NCI-H446 treated with DMSO at 0.1 percent for 48 hours (cell line): ENCODE results near the gene TMEM178B.
"Not testable (repeated sequence)": the region's sequence is repeated elsewhere in the genome, so short reads cannot be mapped to it uniquely, and the experiment has no call there.

Experiments used
- DNase-seq: peaks from one replicate; lab custom pipeline; 2025; lab: John Stamatoyannopoulos, UW

TMEM178B gene

DNA sequence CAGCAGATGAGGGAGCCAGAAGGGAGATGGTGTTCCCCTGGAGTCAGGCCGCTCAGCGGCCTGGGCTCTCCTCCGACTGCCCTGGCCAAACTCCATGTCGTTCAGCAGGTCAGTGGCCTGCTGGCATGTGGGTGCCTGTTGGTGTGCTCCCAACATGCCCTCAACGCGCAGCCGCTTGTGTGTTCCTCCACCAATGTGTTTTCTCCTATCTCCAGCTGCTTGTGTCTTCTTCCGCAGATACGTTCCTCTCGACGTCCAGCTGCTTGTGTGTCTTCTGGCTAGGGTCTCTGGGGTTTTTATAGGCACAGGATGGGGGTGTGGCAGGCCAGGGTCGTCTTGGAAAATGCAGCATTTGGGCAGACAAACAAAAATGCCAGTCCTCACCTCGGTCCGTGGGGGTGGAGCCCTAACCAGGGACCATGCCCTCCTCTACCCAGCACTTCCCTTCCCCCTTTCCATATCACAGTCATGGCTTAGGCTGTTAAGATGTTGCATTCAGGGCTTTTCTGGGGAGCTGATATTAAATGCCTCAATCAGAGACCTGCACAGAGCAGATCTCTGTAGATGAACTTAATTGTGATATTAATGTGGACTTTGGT lies 111.6 kb downstream of the TMEM178B start:
- no peak for DNase-seq

- DNase-seq, result no peak
These were observed 115.4 kb downstream of the TMEM178B start for GRCh38 chr7:141189231-141189630.

- DNase-seq, result no peak
These were observed 116.6 kb downstream of the TMEM178B start for GRCh38 chr7:141190495-141190894.

DNA sequence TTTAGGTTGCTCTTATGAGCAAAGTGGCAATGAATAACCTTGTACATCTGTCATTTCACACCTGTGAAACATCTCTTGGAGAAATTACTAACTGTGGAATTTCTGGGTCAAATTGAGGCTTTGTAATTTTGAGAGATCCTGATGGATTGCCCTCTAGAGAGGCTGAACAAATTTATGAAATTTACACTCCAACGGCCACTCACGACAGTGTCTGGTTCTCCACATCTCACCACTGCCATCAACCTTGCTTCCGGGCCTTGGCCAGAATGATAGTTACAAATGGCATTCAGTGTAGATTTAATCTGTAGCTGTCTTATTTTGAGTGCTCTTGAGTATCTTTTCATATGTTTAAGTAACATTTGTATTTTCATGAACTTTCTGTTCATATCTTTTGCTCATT lies 117.4 kb downstream of the TMEM178B start:
- no peak for DNase-seq

GRCh38 chr7:141193066-141193465 lies 119.2 kb downstream of the TMEM178B start:
- no peak for DNase-seq

GRCh38 chr7:141195722-141196121 lies 121.9 kb downstream of the TMEM178B start:
- DNase-seq, result not testable (repeated sequence)

- DNase-seq, result no peak
These were observed 124.5 kb downstream of the TMEM178B start for GRCh38 chr7:141198194-141198958.

GRCh38 chr7:141200191-141201108 lies 126.6 kb downstream of the TMEM178B start:
- DNase-seq, result peak; percentile 77

- no peak for DNase-seq
These were observed 127.5 kb downstream of the TMEM178B start for GRCh38 chr7:141201145-141201885.

GRCh38 chr7:141202535-141202934 lies 128.7 kb downstream of the TMEM178B start:
- DNase-seq, result no peak

GRCh38 chr7:141203177-141203576 lies 129.3 kb downstream of the TMEM178B start:
- no peak for DNase-seq

DNA sequence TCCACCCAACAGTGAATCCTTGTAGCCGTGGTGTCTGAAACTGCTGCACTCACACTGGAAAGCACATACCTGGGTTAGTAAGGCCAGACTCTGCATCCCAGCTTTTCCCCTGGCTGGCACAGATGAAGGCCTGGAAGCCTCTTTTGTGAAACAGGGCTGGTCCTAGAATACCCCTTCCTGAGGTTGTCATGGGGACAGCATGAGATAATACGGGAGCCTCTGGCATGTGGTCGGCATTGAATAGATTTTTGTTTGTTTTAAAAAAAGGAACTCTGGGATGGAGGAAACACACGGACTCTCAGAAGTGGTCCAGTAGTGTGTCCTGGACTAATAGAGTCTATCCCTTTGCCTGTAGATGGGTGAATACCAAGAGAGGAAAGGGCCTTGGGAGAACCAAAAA lies 129.7 kb downstream of the TMEM178B start:
- no peak for DNase-seq

GRCh38 chr7:141207661-141208060 lies 133.8 kb downstream of the TMEM178B start:
- no peak for DNase-seq

DNA sequence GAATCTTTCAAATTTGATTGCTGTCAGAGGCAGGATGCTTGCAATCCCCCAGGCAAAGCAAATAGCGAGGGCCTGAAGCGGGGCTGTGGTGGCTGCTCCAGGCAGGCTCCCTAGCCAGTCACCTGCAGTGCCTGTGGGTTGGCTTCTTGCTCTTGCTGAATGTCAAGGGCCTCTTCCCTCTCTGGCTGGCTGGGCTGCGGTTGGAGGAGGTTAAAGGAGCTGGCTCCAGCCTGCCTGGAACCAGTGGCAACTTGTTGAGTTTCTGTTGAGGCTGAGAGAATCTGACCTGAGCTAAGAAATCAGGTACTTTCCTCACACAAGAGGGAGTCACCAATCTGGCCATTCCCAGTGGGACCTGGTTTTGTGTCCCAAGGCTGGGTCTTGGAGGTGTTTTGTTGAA lies 134.7 kb downstream of the TMEM178B start:
- DNase-seq, result no peak

- DNase-seq, result no peak
These were observed 135.6 kb downstream of the TMEM178B start for GRCh38 chr7:141209454-141209853.

DNA sequence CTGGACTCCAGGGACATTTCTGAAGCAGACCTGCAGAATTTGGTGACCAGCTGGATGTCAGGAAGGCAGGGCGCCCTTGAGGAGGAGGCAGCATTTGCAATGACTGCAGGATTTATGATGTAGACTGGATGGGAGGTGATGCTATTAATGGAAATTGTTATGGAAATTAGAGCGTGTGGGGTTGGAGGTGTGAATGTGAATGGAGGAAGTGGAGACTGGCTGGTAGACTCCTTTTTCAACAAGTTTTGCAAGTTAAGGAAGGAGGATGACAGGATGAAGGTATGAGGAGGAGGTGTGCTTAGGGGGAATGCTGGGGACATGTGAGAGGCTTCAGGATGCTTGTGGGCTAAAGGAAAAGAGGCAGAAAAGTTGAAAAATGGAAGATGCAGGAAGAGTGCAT lies 137.0 kb downstream of the TMEM178B start:
- DNase-seq, result no peak

DNA sequence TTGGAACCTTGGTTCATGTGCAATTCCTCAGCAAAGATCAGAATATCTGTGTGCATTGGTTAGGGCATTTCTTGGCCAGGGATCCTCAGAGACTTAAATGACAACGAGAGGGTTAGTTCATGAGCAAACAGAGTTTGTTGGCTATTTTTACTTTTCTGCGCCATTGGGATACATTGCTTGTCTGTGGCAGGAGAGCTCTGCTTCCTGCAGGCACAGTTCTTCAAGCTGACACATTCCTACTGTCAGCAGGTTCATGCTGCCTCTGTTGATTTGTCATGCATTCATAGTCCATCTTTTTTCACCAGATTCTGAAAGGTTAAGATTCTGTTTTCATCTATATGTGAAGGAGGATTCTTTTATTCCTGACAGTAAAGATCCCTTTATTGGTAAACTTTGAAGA lies 139.4 kb downstream of the TMEM178B start:
- DNase-seq, result no peak

DNA sequence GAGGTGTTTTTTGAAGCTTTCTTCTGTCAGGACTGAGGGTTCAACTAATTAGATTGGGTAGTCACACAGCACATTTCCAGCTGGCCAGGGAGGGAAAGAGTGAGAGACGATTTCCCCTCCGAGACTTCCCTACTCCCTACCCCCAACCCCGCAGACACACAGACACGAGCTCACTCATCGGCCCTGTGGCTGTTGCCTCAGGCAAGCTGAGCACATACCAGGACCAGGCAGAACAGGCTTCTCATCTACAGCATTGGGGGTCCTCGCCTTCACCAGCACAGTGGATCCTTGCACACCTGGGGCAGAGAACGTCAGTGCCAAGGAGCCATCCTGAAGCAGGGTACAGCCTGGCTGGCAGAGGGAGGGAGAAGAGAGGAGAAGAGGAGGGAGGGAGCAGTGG lies 144.1 kb downstream of the TMEM178B start:
- DNase-seq, result no peak

- no peak for DNase-seq
These were observed 145.1 kb downstream of the TMEM178B start for GRCh38 chr7:141218941-141219340.

DNA sequence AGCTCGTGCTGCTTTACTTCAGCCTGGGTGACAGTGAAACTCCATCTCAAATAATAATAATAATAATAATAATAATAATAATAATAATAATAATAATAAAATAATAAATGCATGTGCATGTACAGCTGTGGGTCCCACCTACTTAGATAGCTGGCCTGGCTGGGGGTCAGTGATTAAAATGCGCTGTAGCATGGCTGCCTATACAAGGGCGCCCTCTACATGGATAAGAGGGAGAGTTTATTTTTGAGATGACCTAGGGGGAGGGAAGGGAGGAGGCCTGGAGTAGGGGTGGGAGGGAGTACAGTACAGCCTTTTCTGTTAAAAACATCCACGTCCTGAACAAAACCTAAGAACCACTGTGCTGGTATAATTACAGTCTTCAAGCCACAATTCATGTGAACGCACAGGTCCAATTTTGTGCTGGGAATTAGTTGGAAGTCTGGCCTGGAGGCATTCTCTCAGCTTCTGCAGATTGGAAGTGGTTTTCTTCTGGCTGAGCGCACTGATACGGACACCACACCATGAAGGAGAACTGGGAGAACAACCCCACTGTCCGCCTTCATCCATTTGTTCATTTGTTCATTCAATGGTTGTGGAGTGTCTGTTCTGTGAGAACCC lies 146.5 kb downstream of the TMEM178B start:
- no peak for DNase-seq

- no peak for DNase-seq
These were observed 147.2 kb downstream of the TMEM178B start for GRCh38 chr7:141221007-141221612.
